SK-N-SH treated with all-trans-retinoic acid at 6 μM for 48 hours (cell line): Measurements from ENCODE around the gene BIRC5.
"Not testable (repeated sequence)": the region's sequence is repeated elsewhere in the genome, so short reads cannot be mapped to it uniquely, and the experiment has no call there.

Source experiments
- ATAC-seq: fragments of 200-7000 bp; cut with Tn5 transposase; 3 replicates; pipeline ENCODE4 v1.9.1; 2020; ENCODE audit warnings: mild to moderate bottlenecking, moderate library complexity
- ARNTL ChIP-seq: fragments of 450-650 bp; formaldehyde crosslinking; IDR thresholded peaks from 2 replicates; pipeline ENCODE4 v1.5.0; 2020; ENCODE audit warnings: low read depth, mild to moderate bottlenecking, moderate library complexity, borderline replicate concordance
- BACH2 ChIP-seq: fragments of 250-450 bp; sonication (Bioruptor Pico); IDR thresholded peaks from 2 replicates; pipeline ENCODE4 v1.9.0; 2021; ENCODE audit warnings: mild to moderate bottlenecking, borderline replicate concordance
- ESRRG ChIP-seq: fragments of 250-450 bp; sonication (Bioruptor Pico); IDR thresholded peaks from 2 replicates; pipeline ENCODE4 v1.6.1; 2021; ENCODE audit warnings: mild to moderate bottlenecking
- GLIS3 ChIP-seq: fragments of 250-450 bp; sonication (Bioruptor Pico); IDR thresholded peaks from 2 replicates; pipeline ENCODE4 v1.5.0; 2020; ENCODE audit warnings: mild to moderate bottlenecking, moderate library complexity
- ISL1 ChIP-seq: fragments of 250-450 bp; sonication (Bioruptor Pico); IDR thresholded peaks from 2 replicates; pipeline ENCODE4 v2.1.2; 2022; ENCODE audit warnings: mild to moderate bottlenecking, moderate library complexity
- OSR1 ChIP-seq: fragments of 250-450 bp; sonication (Bioruptor Pico); IDR thresholded peaks from 2 replicates; pipeline ENCODE4 v1.8.0; 2022; ENCODE audit warnings: moderate library complexity, mild to moderate bottlenecking, inconsistent platforms
- RARB ChIP-seq: fragments of 250-450 bp; sonication (Bioruptor Pico); IDR thresholded peaks from 2 replicates; pipeline ENCODE4 v1.8.0; 2021; ENCODE audit warnings: mild to moderate bottlenecking, moderate library complexity
- SNAI2 ChIP-seq: fragments of 250-450 bp; sonication (Bioruptor Pico); IDR thresholded peaks from 2 replicates; pipeline ENCODE4 v1.5.0; 2020; ENCODE audit warnings: mild to moderate bottlenecking, moderate library complexity
- TCF4 ChIP-seq: fragments of 250-450 bp; sonication (Bioruptor Pico); IDR thresholded peaks from 2 replicates; pipeline ENCODE4 v1.8.0; 2021; ENCODE audit warnings: mild to moderate bottlenecking, moderate library complexity, borderline replicate concordance
- TOX ChIP-seq: fragments of 250-450 bp; sonication (Bioruptor Pico); IDR thresholded peaks from 2 replicates; pipeline ENCODE4 v1.8.0; 2021; ENCODE audit warnings: mild to moderate bottlenecking, moderate library complexity, borderline replicate concordance
- ZC3H10 ChIP-seq: fragments of 250-450 bp; sonication (Bioruptor Pico); IDR thresholded peaks from 2 replicates; pipeline ENCODE4 v1.5.1; 2021; ENCODE audit warnings: mild to moderate bottlenecking, moderate library complexity
- ZFP3 ChIP-seq: fragments of 250-450 bp; sonication (Bioruptor Pico); IDR thresholded peaks from 2 replicates; pipeline ENCODE4 v1.5.0; 2020; ENCODE audit warnings: mild to moderate bottlenecking, moderate library complexity
- ZFP30 ChIP-seq: fragments of 450-650 bp; formaldehyde crosslinking; IDR thresholded peaks from 2 replicates; pipeline ENCODE4 v1.5.0; 2022; ENCODE audit warnings: mild to moderate bottlenecking, moderate library complexity
- ZNF565 ChIP-seq: fragments of 450-650 bp; formaldehyde crosslinking; conservative IDR thresholded peaks from 2 replicates; pipeline ENCODE4 v1.5.0; 2020; ENCODE audit warnings: low read depth, mild to moderate bottlenecking, moderate library complexity
- ZNF70 ChIP-seq: fragments of 450-650 bp; formaldehyde crosslinking; IDR thresholded peaks from 2 replicates; pipeline ENCODE4 v1.5.0; 2020; ENCODE audit warnings: mild to moderate bottlenecking, moderate library complexity
- ZNF8 ChIP-seq: fragments of 450-650 bp; formaldehyde crosslinking; IDR thresholded peaks from 2 replicates; pipeline ENCODE4 v1.5.0; 2020; ENCODE audit warnings: mild to moderate bottlenecking, moderate library complexity
- TF ChIP-seq, protein P1 (sequence below): fragments of 250-450 bp; sonication (Bioruptor Pico); IDR thresholded peaks from 2 replicates; pipeline ENCODE4 v1.5.0; 2020; ENCODE audit warnings: mild to moderate bottlenecking, moderate library complexity
- TF ChIP-seq, protein P2 (sequence below): fragments of 250-450 bp; sonication (Bioruptor Pico); IDR thresholded peaks from 2 replicates; pipeline ENCODE4 v1.5.1; 2020; ENCODE audit warnings: low read depth, mild to moderate bottlenecking, moderate library complexity
- TF ChIP-seq, protein P3 (sequence below): fragments of 250-450 bp; sonication (Bioruptor Pico); IDR thresholded peaks from 2 replicates; pipeline ENCODE4 v1.5.1; 2021; ENCODE audit warnings: mild to moderate bottlenecking, moderate library complexity
- TF ChIP-seq, protein P4 (sequence below): fragments of 250-450 bp; sonication (Bioruptor Pico); IDR thresholded peaks from 2 replicates; pipeline ENCODE4 v1.8.0; 2021; ENCODE audit warnings: low read depth, mild to moderate bottlenecking, moderate library complexity, borderline replicate concordance

BIRC5 gene

DNA sequence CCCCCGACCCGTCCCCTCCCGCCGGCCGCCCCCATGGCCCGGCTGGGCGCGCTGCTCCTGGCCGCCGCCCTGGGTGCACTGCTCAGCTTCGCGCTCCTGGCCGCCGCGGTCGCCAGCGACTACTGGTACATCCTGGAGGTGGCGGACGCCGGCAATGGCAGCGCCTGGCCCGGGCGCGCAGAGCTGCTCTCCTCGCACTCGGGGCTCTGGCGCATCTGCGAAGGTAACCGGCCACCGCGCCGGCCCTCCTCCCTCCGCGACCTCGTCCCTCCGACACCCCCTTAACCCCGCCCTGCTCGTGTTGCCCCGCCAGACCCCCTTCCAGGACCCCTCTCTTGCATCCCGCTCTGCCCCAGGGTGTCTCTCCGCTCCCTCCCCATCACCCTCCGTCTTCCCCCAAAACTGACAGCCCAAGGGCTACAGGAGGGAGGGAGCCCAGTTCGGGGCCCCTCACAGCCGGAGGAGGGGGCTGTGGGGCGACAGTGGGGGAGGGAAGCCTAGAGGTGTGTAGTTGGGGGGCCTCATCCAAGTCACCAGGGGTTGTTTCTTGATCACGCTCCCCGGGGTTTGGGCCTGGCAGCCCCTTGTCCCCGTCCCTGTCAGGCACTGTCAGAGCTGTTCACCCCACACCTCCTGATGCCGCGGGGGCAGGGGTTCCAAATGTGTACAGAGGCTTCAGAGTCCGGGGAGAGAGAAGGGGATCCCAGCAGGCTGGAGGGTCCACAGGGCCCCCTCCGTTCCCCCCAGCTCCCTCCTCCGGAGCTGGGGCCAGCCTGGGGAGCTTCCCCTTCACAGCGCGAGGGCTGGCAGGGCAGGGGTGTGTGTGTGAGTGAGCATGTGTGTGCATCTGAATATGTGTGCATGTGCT, 18.2 kb downstream of the BIRC5 start:
- ATAC-seq: peak; percentile 34; the same call in 2 of the 3 replicates
- TF ChIP-seq ZNF565 (CRISPR knock-in tag) (no peak), ARNTL (CRISPR knock-in tag) (no peak), ESRRG (CRISPR knock-in tag) (no peak), TCF4 (CRISPR knock-in tag) (no peak)
- TF ChIP-seq, protein P1, sequence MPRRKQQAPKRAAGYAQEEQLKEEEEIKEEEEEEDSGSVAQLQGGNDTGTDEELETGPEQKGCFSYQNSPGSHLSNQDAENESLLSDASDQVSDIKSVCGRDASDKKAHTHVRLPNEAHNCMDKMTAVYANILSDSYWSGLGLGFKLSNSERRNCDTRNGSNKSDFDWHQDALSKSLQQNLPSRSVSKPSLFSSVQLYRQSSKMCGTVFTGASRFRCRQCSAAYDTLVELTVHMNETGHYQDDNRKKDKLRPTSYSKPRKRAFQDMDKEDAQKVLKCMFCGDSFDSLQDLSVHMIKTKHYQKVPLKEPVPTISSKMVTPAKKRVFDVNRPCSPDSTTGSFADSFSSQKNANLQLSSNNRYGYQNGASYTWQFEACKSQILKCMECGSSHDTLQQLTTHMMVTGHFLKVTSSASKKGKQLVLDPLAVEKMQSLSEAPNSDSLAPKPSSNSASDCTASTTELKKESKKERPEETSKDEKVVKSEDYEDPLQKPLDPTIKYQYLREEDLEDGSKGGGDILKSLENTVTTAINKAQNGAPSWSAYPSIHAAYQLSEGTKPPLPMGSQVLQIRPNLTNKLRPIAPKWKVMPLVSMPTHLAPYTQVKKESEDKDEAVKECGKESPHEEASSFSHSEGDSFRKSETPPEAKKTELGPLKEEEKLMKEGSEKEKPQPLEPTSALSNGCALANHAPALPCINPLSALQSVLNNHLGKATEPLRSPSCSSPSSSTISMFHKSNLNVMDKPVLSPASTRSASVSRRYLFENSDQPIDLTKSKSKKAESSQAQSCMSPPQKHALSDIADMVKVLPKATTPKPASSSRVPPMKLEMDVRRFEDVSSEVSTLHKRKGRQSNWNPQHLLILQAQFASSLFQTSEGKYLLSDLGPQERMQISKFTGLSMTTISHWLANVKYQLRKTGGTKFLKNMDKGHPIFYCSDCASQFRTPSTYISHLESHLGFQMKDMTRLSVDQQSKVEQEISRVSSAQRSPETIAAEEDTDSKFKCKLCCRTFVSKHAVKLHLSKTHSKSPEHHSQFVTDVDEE (CRISPR knock-in tag): no peak

DNA sequence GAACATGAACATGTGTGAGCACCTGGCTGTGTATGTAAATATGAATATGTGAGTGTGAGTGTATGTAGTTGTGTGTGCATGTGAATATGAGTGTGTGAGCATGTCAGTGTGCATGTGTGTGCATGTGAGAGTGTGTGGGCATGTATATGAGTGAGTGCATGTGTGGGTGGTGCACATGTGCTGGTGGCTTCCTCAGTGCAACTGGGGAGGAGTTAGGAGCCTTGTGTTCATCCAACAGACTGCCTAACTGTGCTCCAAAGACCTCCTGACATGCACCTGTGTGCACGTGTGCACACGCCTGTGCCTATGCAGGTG, 18.8 kb downstream of the BIRC5 start:
- ATAC-seq: no peak

DNA sequence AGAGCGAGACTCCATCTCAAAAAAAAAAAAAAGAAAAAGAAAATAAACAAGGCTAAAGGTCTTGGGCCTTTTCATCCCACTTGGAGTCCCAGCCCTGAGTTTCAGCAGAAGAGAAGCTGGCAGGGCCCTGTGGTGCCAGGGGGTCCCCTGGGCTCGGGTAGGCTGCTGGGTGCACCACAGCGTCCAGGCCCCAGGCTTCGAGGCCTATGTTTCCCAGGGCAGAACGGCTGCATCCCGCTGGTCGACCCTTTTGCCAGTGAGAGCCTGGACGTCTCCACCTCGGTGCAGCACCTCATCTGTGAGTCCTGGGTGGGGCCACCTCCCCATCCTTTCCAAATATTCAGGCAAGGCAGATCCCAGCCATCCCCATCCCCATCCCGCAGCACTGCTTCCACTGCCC, 19.6 kb downstream of the BIRC5 start:
- no peak for ATAC-seq
- TF ChIP-seq GLIS3 (CRISPR knock-in tag) (no peak), RARB (CRISPR knock-in tag) (no peak), ZNF70 (CRISPR knock-in tag) (no peak), ZNF565 (CRISPR knock-in tag) (no peak), ZFP30 (CRISPR knock-in tag) (no peak), BACH2 (CRISPR knock-in tag) (no peak), ZC3H10 (CRISPR knock-in tag) (no peak), ZNF8 (CRISPR knock-in tag) (no peak), ISL1 (CRISPR knock-in tag) (no peak), TCF4 (CRISPR knock-in tag) (no peak), ZFP3 (CRISPR knock-in tag) (no peak), ARNTL (CRISPR knock-in tag) (no peak), TOX (CRISPR knock-in tag) (no peak), OSR1 (CRISPR knock-in tag) (no peak), SNAI2 (CRISPR knock-in tag) (no peak)
- TF ChIP-seq, protein P2, sequence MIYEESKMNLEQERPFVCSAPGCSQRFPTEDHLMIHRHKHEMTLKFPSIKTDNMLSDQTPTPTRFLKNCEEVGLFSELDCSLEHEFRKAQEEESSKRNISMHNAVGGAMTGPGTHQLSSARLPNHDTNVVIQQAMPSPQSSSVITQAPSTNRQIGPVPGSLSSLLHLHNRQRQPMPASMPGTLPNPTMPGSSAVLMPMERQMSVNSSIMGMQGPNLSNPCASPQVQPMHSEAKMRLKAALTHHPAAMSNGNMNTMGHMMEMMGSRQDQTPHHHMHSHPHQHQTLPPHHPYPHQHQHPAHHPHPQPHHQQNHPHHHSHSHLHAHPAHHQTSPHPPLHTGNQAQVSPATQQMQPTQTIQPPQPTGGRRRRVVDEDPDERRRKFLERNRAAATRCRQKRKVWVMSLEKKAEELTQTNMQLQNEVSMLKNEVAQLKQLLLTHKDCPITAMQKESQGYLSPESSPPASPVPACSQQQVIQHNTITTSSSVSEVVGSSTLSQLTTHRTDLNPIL (CRISPR knock-in tag): no peak
- TF ChIP-seq, protein P3, sequence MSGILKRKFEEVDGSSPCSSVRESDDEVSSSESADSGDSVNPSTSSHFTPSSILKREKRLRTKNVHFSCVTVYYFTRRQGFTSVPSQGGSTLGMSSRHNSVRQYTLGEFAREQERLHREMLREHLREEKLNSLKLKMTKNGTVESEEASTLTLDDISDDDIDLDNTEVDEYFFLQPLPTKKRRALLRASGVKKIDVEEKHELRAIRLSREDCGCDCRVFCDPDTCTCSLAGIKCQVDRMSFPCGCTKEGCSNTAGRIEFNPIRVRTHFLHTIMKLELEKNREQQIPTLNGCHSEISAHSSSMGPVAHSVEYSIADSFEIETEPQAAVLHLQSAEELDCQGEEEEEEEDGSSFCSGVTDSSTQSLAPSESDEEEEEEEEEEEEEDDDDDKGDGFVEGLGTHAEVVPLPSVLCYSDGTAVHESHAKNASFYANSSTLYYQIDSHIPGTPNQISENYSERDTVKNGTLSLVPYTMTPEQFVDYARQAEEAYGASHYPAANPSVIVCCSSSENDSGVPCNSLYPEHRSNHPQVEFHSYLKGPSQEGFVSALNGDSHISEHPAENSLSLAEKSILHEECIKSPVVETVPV (CRISPR knock-in tag): no peak

More for the DNA sequence above, 18.8 kb downstream of the BIRC5 start:
- TF ChIP-seq GLIS3 (CRISPR knock-in tag) (no peak), ZNF8 (CRISPR knock-in tag) (no peak)
- TF ChIP-seq, protein P4, sequence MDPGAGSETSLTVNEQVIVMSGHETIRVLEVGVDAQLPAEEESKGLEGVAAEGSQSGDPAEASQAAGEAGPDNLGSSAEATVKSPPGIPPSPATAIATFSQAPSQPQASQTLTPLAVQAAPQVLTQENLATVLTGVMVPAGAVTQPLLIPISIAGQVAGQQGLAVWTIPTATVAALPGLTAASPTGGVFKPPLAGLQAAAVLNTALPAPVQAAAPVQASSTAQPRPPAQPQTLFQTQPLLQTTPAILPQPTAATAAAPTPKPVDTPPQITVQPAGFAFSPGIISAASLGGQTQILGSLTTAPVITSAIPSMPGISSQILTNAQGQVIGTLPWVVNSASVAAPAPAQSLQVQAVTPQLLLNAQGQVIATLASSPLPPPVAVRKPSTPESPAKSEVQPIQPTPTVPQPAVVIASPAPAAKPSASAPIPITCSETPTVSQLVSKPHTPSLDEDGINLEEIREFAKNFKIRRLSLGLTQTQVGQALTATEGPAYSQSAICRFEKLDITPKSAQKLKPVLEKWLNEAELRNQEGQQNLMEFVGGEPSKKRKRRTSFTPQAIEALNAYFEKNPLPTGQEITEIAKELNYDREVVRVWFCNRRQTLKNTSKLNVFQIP: no peak

DNA sequence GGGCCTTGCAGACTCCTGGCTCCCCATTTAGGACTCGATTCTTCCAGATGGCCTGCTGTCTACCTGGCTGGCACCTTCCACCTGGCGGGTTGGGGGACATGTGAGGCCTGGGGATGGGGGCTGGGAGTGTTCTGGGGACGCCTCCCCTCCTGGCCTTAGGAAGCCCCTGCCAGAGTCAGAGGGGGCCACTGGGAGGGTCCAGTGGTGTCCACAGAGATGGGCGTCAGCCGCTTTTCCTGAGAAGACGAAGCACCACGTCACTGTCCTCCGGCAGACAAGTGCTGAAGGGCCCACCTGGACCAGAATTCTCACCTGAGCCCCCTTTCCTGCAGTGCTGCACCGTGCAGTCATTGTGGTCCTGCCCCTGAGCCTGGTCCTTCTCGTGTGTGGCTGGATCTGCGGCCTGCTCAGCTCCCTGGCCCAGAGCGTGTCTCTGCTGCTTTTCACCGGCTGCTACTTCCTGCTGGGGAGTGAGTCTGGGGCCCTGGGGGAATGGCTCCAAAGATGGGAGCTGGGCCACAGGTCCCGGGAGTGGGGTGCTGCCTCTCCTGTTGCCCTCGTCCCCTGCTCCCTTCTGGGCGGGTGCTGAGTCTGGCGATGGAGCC, 20.3 kb downstream of the BIRC5 start:
- no peak for ATAC-seq
- TF ChIP-seq ZFP3 (CRISPR knock-in tag): no peak
- no peak for TF ChIP-seq RARB (CRISPR knock-in tag)

DNA sequence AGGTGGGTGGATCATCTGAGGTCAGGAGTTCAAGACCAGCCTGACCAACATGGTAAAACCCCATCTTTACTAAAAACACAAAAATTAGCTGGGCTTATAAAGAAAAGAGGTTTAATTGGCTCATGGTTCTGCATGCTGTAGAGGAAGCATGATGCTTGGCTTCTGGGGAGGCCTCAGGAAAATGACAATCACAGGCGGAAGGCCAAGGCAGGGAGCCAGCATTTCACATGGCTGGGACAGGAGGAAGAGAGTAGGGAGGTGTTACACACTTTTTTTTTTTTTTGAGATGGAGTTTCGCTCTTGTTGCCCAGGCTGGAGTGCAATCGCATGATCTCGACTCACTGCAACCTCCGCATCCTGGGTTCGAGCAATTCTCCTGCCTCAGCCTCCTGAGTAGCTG, 21.0 kb downstream of the BIRC5 start:
- not testable (repeated sequence) for ATAC-seq
